Kidney (tissue), 22 donors: ENCODE data around the gene MYORG. TPM values are rescaled to one million over a fixed set of nuclear protein-coding genes. Genes with fewer than 3 reads are reported as not detected.

Experiments used
- DNase-seq, 5 donors: peaks; one replicate each; pipeline ENCODE4 v3.0.0-alpha.2; 2013 to 2020
- FAIRE-seq: peaks from 2 replicates; lab custom pipeline; 2012; peaks lifted over from hg19 to GRCh38; lab: Jason Lieb, UNC
- H3K27ac ChIP-seq, 2 donors: one replicate each; pipeline ENCODE4 v1.7.0; 2013; ENCODE audit warnings: low read depth in 2 of 2, low read length in 2 of 2, inconsistent platforms in 1 of 2
- H3K27me3 ChIP-seq: one replicate; pipeline ENCODE4 v1.7.1; 2013; ENCODE audit warnings: low read length, inconsistent platforms; ENCODE audit not compliant: control insufficient read depth, insufficient read depth
- H3K36me3 ChIP-seq, 3 donors: one replicate each; pipeline versions ENCODE4 v1.7.0 to v1.7.1; 2013; ENCODE audit warnings: low read length in 3 of 3, control low read depth in 1 of 3, inconsistent platforms in 1 of 3; ENCODE audit not compliant: insufficient read depth in 3 of 3, control insufficient read depth in 2 of 3
- H3K4me1 ChIP-seq, 3 donors: one replicate each; pipeline versions ENCODE4 v1.7.0 to v1.7.1; 2013; ENCODE audit warnings: low read length in 3 of 3, inconsistent platforms in 1 of 3, low read depth in 1 of 3; ENCODE audit not compliant: control insufficient read depth in 2 of 3, insufficient read depth in 2 of 3
- H3K4me3 ChIP-seq, 3 donors: one replicate each; pipeline versions ENCODE4 v1.7.0 to v1.8.1; 2013; ENCODE audit warnings: low read length in 3 of 3, control low read depth in 1 of 3, inconsistent platforms in 1 of 3
- H3K9ac ChIP-seq, 3 donors: one replicate each; pipeline versions ENCODE4 v1.7.0 to v1.7.1; 2013; ENCODE audit warnings: low read length in 3 of 3, control low read depth in 1 of 3, inconsistent platforms in 1 of 3
- H3K9me3 ChIP-seq, 3 donors: one replicate each; pipeline versions ENCODE4 v1.7.0 to v1.7.1; 2013; ENCODE audit warnings: low read length in 3 of 3, control low read depth in 1 of 3, inconsistent platforms in 1 of 3; ENCODE audit not compliant: control insufficient read depth in 2 of 3, insufficient read depth in 1 of 3
- CTCF ChIP-seq: IDR thresholded peaks from 3 replicates; pipeline ENCODE4 v1.5.1; 2012; ENCODE audit warnings: mild to moderate bottlenecking, moderate library complexity, borderline replicate concordance; ENCODE audit not compliant: insufficient read depth; ENCODE audit errors: extremely low read depth
- intact Hi-C: fragments of 100-400 bp; cut with DNase I; formaldehyde crosslinking; loops from one replicate; pipeline ENCODE4 v1.11.1; 2022
- long read RNA-seq, 10 donors: library from polyadenylated mRNA in 1 of 10; unstranded in 1 of 10; transcript quantifications; one replicate each; pipeline ENCODE4 v2.0.0 and lab custom pipeline, GENCODE V29; 2021 to 2026
- polyA plus RNA-seq: library from polyadenylated mRNA; stranded (reverse); fragments of 350-450 nt; fragmentation: Illumina TruSeq; extraction: RNeasy Lipid Tissue Mini Kit (QIAGEN cat#74804); gene quantifications from one replicate; pipeline ENCODE4 v1.2.3, GENCODE V29; 2014; ENCODE audit warnings: low read depth, low replicate concordance; ENCODE audit not compliant: insufficient read depth
- total RNA-seq: library from RNA; stranded (reverse); fragmentation: NEBNext Ultra II Directional; extraction: Animal tissue kit (Norgen Biotek cat#: 25700); gene quantifications from one replicate; pipeline ENCODE4 v1.2.1, GENCODE V29; 2021
- donor health status: control.
- donor health status: control.
- donor health status: control.
- donor health status: control.
- donor health status: control.
- donor health status: DM: yes; HTN: yes; CAD: no.
- donor health status: Normal renal cell carcinoma (clear cell type).

Gene MYORG
- total RNA-seq (8.1 TPM), polyA plus RNA-seq (13.5 TPM)
- long read RNA-seq, donor 1, full-length matches to known transcripts = 2 of 2 reads
- long read RNA-seq, donor 1, partial matches to known transcripts = 0 of 2 reads
- long read RNA-seq, donor 1, other reads (novel, unspliced or antisense) = 0 of 2 reads
- long read RNA-seq, donor 2, full-length matches to known transcripts = 2 of 2 reads
- long read RNA-seq, donor 2, partial matches to known transcripts = 0 of 2 reads
- long read RNA-seq, donor 2, other reads (novel, unspliced or antisense) = 0 of 2 reads
- long read RNA-seq, donor 3, full-length matches to known transcripts = 3 of 10 reads
- long read RNA-seq, donor 3, partial matches to known transcripts = 7 of 10 reads
- long read RNA-seq, donor 3, other reads (novel, unspliced or antisense) = 0 of 10 reads
- long read RNA-seq, donor 4, full-length matches to known transcripts = 1 of 1 reads
- long read RNA-seq, donor 4, partial matches to known transcripts = 0 of 1 reads
- long read RNA-seq, donor 4, other reads (novel, unspliced or antisense) = 0 of 1 reads
- long read RNA-seq, donor 5 = 0 reads
- long read RNA-seq, donor 6 = 0 reads
- long read RNA-seq, donor 7, full-length matches to known transcripts = 2 of 12 reads
- long read RNA-seq, donor 7, partial matches to known transcripts = 0 of 12 reads
- long read RNA-seq, donor 7, other reads (novel, unspliced or antisense) = 10 of 12 reads
- long read RNA-seq, donor 8, full-length matches to known transcripts = 2 of 2 reads
- long read RNA-seq, donor 8, partial matches to known transcripts = 0 of 2 reads
- long read RNA-seq, donor 8, other reads (novel, unspliced or antisense) = 0 of 2 reads
- long read RNA-seq, donor 9 = 0 reads
- long read RNA-seq, donor 10, full-length matches to known transcripts = 3 of 3 reads
- long read RNA-seq, donor 10, partial matches to known transcripts = 0 of 3 reads
- long read RNA-seq, donor 10, other reads (novel, unspliced or antisense) = 0 of 3 reads

GRCh38 chr9:34376596-34377403 is at the start of gene MYORG:
Gene MYORG (minus strand): TSS chr9:34376898. CDS start chr9:34372943, 3,955 bp downstream.
- Histone ChIP-seq H3K4me3 (peak within 1 kb of the TSS; percentile 66 to 91 (median 82)), H3K36me3 (peaks cover 0 to 3% (median 0%) of the 10 kb centered on the region in 3 donors), H3K27me3 (peaks cover under 1% of the 10 kb centered on the region), H3K9ac (peak within 1 kb of the TSS; percentile 35 to 91 (median 76)), H3K27ac (peak within 1 kb of the TSS; percentile 85 to 91), H3K9me3 (no peaks in the 10 kb centered on the region), H3K4me1 (peaks cover 0 to 20% (median 10%) of the 10 kb centered on the region in 3 donors)
- DNase-seq = peak; percentile 94 to 98 (median 96)
- no peak for TF ChIP-seq CTCF
- peak; percentile 77 for FAIRE-seq
- intact Hi-C loops = no loop called here

- Histone ChIP-seq H3K36me3 (no peaks in the 10 kb centered on the region), H3K27me3 (no peaks in the 10 kb centered on the region), H3K9ac (no peak overlapping the region), H3K27ac (no peak overlapping the region), H3K4me3 (no peak overlapping the region), H3K9me3 (no peaks in the 10 kb centered on the region), H3K4me1 (no peaks in the 10 kb centered on the region)
- DNase-seq (no peak), FAIRE-seq (no peak)
- intact Hi-C loops = loop anchor here (10.0 kb wide), 1 partner anchor 175 kb away; no protein-coding TSS in a partner anchor
- no peak for TF ChIP-seq CTCF
Measured at GRCh38 chr9:34419716-34420504, 43.2 kb upstream of the MYORG start.

GRCh38 chr9:34417734-34418133 is 41.0 kb upstream of the MYORG start:
- Histone ChIP-seq H3K4me3 (no peak overlapping the region), H3K27me3 (no peaks in the 10 kb centered on the region), H3K4me1 (no peaks in the 10 kb centered on the region), H3K36me3 (no peaks in the 10 kb centered on the region), H3K9ac (no peak overlapping the region), H3K9me3 (no peaks in the 10 kb centered on the region), H3K27ac (no peak overlapping the region)
- DNase-seq = no peak
- intact Hi-C loops = loop anchor here (10.0 kb wide), 1 partner anchor 177 kb away; no protein-coding TSS in a partner anchor
- FAIRE-seq = no peak
- no peak for TF ChIP-seq CTCF
